GM12875 (cell line): ENCODE data around the gene FAM168A.

Source experiments
- H3K4me3 ChIP-seq: one replicate; pipeline ENCODE4 v1.5.1; 2011; ENCODE audit warnings: low read depth, low read length, control low read depth
- TF ChIP-seq, protein P1 (sequence below): IDR thresholded peaks from 2 replicates; pipeline ENCODE4 v1.5.1; 2011; ENCODE audit warnings: low read depth, mild to moderate bottlenecking, control low read depth, inconsistent platforms, low read length, moderate library complexity, borderline replicate concordance; ENCODE audit not compliant: insufficient read depth

The FAM168A gene

DNA sequence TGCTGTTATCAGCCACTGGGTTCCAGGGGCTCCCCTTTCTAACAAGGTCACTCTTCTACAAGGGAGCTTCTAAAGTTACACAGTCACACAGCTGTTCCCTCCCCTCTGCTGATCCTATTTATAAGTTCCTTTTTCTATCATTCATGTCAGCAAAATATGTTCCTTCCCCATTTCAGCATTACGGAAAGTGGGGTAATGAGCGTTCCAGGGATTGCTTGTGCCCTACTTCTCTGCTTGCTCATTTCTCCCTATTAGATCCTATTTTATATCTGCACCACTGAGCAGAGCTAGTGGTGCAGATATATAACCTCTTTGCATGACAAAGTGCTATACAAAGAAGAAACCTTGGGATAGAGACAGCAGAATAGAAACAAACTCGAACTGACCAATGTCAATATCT is 25.8 kb upstream of the FAM168A start:
- H3K4me3 ChIP-seq, result no peak overlapping the region
- TF ChIP-seq, protein P1, sequence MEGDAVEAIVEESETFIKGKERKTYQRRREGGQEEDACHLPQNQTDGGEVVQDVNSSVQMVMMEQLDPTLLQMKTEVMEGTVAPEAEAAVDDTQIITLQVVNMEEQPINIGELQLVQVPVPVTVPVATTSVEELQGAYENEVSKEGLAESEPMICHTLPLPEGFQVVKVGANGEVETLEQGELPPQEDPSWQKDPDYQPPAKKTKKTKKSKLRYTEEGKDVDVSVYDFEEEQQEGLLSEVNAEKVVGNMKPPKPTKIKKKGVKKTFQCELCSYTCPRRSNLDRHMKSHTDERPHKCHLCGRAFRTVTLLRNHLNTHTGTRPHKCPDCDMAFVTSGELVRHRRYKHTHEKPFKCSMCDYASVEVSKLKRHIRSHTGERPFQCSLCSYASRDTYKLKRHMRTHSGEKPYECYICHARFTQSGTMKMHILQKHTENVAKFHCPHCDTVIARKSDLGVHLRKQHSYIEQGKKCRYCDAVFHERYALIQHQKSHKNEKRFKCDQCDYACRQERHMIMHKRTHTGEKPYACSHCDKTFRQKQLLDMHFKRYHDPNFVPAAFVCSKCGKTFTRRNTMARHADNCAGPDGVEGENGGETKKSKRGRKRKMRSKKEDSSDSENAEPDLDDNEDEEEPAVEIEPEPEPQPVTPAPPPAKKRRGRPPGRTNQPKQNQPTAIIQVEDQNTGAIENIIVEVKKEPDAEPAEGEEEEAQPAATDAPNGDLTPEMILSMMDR, result no peak

DNA sequence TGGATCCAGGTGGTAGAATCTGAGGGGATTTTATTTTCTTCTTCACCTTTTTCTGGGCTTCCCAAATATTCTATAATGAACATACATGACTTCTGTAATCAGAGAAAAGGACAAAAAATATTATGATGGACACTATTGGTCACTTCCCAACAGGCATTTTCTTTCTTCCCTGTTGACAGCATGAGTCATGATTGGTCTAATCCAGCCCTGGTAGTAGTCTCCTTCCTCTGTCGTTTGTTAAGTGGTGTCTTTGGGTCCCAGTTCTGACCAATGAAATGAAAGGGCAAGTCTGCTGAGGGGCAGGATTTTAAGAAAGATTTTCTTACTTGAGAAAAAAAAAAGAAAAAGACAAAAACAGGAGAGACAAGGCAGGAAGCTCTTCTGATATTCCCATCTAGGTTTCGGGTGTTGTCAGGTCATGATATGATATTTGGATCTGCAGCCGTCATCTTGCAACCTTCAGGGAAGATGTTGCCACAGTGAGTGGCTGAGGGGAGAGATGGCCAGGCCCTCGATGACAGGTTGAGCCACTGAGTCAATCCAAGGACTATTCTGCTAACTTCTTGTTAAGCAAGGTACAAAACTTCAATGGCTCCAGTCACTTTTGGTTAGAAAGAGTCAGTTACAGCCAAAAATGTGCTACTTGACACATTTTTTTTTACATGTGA is 25.1 kb upstream of the FAM168A start:
- TF ChIP-seq, protein P1, result no peak
- H3K4me3 ChIP-seq, result no peak overlapping the region

DNA sequence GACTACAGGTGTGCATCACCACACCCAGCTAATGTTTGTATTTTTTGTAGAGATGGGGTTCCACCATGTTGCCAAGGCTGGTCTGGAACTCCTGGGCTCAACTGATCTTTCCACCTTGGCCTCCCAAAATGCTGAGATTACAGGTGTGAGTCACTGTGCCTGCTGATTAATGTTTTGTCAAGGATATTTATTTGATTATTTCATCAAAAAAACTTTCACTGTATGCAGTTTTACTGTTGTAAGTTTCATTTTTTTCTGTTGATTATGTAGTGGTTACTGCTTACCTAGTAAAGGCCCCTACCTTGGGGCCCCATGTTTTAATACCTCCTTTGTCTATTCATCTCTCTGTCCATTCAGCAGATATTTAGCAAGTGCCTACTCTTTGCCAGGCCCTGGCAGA is 16.7 kb upstream of the FAM168A start:
- TF ChIP-seq, protein P1, result no peak
- no peak overlapping the region for H3K4me3 ChIP-seq

DNA sequence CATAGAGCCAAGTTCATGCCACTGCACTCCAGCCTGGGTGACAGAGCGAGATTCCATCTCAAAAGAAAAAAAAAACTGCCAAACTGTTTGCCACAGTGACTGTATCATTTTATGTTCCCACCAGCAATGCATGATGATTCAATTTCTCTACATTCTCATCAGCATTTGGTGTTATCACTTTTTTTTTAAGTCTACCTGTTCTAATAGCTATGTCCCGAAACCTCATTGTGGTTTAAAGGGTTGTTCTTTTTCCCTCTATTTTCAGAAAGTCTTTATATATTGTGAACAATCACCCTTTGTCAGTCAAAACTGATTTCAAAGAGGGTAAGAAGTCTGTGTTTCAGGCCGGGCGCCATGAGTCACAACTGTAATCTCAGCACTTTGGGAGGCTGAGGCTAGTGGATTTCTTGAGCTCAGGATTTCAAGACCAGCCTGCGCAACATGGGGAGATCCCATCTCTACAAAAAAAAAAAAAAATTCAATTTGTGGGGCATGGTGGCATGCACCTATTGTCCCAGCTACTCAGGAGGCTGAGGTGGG is 14.8 kb upstream of the FAM168A start:
- TF ChIP-seq, protein P1, result no peak
- H3K4me3 ChIP-seq, result no peak overlapping the region

DNA sequence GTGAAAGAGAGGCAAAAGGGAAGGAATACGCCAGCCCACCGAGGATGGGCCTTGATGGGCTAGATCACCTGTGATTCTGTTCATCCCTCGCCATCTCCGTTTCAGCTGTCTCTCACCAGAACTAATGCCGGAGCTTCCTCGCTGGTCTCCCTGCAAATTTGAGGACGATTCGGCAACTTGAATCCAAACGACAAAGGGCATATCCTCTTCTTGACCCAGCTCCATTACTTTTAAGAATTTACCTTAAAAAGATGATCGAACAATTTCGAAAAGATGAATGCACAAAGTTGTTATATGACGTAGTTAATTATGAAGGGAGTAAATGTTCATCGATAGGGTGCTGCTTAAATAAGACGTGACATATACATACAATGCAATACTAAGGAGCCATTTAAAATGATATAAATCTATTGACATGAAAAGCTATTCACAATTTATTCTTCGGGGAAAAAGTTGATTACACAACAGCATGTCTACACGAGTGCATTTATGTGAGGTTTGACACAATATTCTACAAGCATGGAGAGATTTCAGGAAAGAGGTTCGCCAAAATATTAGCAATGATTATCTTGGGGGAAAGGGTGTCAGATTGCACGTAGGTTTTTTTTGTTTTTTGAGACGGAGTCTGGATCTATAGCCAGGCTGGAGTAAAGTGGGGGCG is 937 bp upstream of the FAM168A start:
- H3K4me3 ChIP-seq, result peak overlapping the region; percentile 50
- TF ChIP-seq, protein P1, result no peak

DNA sequence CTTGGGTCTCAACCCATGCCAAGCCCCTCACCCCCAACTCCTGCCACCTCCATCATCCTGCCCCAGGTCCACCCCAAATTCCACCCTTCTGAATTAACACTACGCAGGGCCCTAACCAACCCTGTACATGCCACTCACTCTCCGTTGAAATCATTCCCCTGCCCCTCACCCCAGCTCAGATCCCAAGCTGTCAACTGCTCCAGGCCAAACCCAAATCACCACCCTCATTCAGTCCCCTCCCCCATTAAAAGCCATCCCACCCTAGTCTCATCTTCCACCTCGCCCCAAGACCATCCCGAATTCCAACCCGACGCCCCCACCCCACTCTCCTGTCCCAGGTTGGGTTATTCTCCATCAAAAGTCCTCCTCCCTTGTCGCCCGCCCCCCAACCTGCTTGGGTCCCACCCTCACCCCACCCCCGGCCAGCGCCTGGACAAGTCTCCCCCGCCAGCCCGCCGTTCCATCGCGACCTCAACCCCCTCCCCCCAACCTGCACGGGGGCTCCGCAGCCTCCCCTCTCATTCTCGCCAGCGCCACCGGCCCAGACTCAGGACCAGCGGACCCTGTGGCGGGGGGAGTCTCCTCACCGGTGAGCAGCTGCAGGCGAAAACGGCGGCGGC is 466 bp downstream of the FAM168A start:
- peak overlapping the region; percentile 50 for H3K4me3 ChIP-seq
- TF ChIP-seq, protein P1, result no peak

DNA sequence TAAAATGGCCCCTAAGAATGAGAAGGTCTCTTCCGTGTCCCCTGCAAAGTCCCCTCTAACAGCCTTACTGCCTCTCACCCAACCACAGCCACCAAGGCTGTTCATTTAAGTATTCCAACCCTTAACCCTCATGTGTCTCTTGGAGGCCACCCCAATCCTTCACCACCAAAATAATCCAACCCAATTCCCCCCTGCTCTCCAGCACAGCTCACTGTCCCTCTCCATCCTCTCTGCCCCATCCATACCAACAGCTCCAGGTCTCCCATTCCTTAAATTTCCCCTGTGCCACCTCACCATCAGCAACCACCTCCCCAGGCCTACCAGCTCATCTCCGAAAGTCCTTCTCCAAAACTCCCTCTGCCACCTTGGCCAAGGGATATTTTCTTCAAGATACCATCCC is 1.4 kb downstream of the FAM168A start:
- TF ChIP-seq, protein P1, result no peak
- H3K4me3 ChIP-seq, result peak overlapping the region; percentile 50
